ENCODE results near the gene GFOD1. TPM values are rescaled to one million over a fixed set of nuclear protein-coding genes. Genes with fewer than 3 reads are reported as not detected.
A peak's percentile ranks its signal among the peaks of the same experiment; 100 is the strongest.

The GFOD1 gene
- total and polyA plus RNA-seq, 2 of the 4 experiments (the other 2 are of a cell fraction), result 1.8 to 3.4 TPM

DNA sequence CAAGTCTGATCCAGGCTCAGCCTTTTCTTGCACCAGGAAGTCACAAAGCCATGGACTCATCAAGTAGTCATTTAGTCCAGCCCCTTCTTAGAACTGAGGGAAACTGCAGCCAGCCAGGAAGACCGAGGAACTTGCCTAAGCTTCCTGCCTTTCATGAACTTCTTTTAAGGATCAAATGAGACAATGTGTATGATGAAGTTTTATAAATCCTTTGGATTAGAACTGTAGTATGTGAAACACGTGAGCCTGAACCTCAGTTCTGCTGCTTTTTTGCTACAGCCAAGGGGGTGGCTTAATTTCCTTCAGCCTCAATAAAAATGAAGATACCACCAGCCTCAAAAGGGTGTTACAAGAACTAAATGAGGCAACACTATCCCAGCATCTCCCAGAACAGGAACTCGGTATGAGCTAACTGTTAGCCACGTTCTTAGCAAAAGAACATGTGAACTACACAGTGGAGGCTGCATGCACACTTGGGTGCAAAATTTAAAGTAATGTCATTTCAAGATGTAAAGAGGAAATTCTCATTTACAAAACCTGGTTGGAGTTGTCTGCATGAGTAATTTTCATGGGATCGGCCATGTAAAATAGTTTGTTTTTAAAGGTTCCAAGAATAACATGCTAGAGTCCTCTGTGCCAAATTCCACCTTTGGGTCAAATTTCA, 83.0 kb downstream of the GFOD1 start:
- no peak overlapping the region for H3K56ac ChIP-seq (ENCODE audit: extremely low read depth, insufficient read depth, low read length)
- CTCF ChIA-PET, result interaction anchor here (0.5 kb wide), 1 partner anchor 257 kb away, joined by 3 read pairs; no protein-coding TSS in a partner anchor
- peaks cover 12% of the 10 kb centered on the region for H3K4me1 ChIP-seq (ENCODE audit: control insufficient read depth, insufficient read depth, low read length)
- H2AK9ac ChIP-seq (replicated peaks; ENCODE audit: low read depth, low read length, poor library complexity), result no peak overlapping the region
- no peaks in the 10 kb centered on the region for H3K27me3 ChIP-seq (ENCODE audit: control insufficient read depth, insufficient read depth, low read length)
- POLR2A ChIA-PET (ENCODE audit: unreplicated experiment), result no interaction called here
- peak overlapping the region; percentile 21; the same call in 1 of the 3 replicates for H2BK15ac ChIP-seq (ENCODE audit: low read depth, low read length)
- dilution Hi-C loops (cut with HindIII; ENCODE audit: low sequenced_read_pairs, unreplicated experiment) (no loop called here), in situ Hi-C loops (cut with MboI; ENCODE audit: low sequenced_read_pairs) (no loop called here), intact Hi-C loops (cut with micrococcal nuclease) (no loop called here)
- no TSS peak for BruUV-seq (replicated peaks)
- H2AK5ac ChIP-seq (ENCODE audit: low read depth, low read length), result peak overlapping the region; percentile 74; the same call in 1 of the 2 replicates
- no peak overlapping the region; the same call in 1 of the 2 replicates for H3K27ac ChIP-seq (ENCODE audit: insufficient read depth, low read length)
- H3K4me2 ChIP-seq (ENCODE audit: low read depth, low read length), result peak overlapping the region; percentile 60; the same call in 1 of the 2 replicates
- TF ChIP-seq FOS (IDR thresholded peaks at IDR 0.05; ENCODE audit: low read depth, low read length), result no peak
- TF ChIP-seq RCOR1 (IDR thresholded peaks at IDR 0.05; ENCODE audit: insufficient replicate concordance, low read length), result no peak
- TF ChIP-seq CEBPB (IDR thresholded peaks at IDR 0.05; ENCODE audit: low read depth, low read length), result no peak
- no peak for TF ChIP-seq MAZ (IDR thresholded peaks at IDR 0.05; ENCODE audit: borderline replicate concordance, low read depth, low read length)
- TF ChIP-seq, protein P1, sequence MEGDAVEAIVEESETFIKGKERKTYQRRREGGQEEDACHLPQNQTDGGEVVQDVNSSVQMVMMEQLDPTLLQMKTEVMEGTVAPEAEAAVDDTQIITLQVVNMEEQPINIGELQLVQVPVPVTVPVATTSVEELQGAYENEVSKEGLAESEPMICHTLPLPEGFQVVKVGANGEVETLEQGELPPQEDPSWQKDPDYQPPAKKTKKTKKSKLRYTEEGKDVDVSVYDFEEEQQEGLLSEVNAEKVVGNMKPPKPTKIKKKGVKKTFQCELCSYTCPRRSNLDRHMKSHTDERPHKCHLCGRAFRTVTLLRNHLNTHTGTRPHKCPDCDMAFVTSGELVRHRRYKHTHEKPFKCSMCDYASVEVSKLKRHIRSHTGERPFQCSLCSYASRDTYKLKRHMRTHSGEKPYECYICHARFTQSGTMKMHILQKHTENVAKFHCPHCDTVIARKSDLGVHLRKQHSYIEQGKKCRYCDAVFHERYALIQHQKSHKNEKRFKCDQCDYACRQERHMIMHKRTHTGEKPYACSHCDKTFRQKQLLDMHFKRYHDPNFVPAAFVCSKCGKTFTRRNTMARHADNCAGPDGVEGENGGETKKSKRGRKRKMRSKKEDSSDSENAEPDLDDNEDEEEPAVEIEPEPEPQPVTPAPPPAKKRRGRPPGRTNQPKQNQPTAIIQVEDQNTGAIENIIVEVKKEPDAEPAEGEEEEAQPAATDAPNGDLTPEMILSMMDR (conservative IDR thresholded peaks at IDR 0.05; ENCODE audit: low read depth, low read length), result no peak
- no peak for TF ChIP-seq BHLHE40 (IDR thresholded peaks at IDR 0.05; ENCODE audit: low read depth, low read length)
- TF ChIP-seq NFE2L2 (IDR thresholded peaks at IDR 0.05; ENCODE audit: low read depth, low read length), result no peak
- TF ChIP-seq RFX5 (IDR thresholded peaks at IDR 0.05; ENCODE audit: low read depth, low read length), result no peak
- no peak for TF ChIP-seq POLR2A (IDR thresholded peaks at IDR 0.05; ENCODE audit: low read depth, low read length)
- no peak for TF ChIP-seq USF2 (IDR thresholded peaks at IDR 0.05; ENCODE audit: low read depth, low read length)
- no peak for TF ChIP-seq MAFK (IDR thresholded peaks at IDR 0.05; ENCODE audit: low read depth, low read length)
- no peak for TF ChIP-seq RAD21 (IDR thresholded peaks at IDR 0.05; ENCODE audit: low read length)
- no peak for TF ChIP-seq SMC3 (IDR thresholded peaks at IDR 0.05; ENCODE audit: low read depth, low read length)
- peaks cover 0 to 12% of the 10 kb centered on the region in 2 experiments; a peak in 2 of 4 replicates for H3K79me1 ChIP-seq (ENCODE audit: low read depth in 1 of 2, low read length in 2 of 2)
- no peaks in the 10 kb centered on the region for H3K9me3 ChIP-seq (ENCODE audit: control insufficient read depth, insufficient read depth, low read length)
- H3K18ac ChIP-seq (ENCODE audit: low read depth, low read length), result peak overlapping the region; percentile 89; the same call in 1 of the 2 replicates
- H3K23ac ChIP-seq (ENCODE audit: low read depth, low read length), result peak overlapping the region; percentile 81; the same call in 1 of the 2 replicates
- peak overlapping the region; percentile 69 for H2BK120ac ChIP-seq (ENCODE audit: low read depth, low read length)
- H4K91ac ChIP-seq (ENCODE audit: insufficient read depth, low read depth, low read length), result peak overlapping the region; percentile 49
- ATAC-seq (ENCODE audit: low read depth), result peak; percentile 70
- no peak overlapping the region for H3K4me3 ChIP-seq (ENCODE audit: insufficient read depth, low read depth, low read length)
- no peaks in the 10 kb centered on the region for H4K20me1 ChIP-seq (ENCODE audit: insufficient read depth, low read length)
- peak overlapping the region; percentile 82 for H3K14ac ChIP-seq (replicated peaks; ENCODE audit: low read depth, low read length)
- peaks cover 10% of the 10 kb centered on the region for H3K9me1 ChIP-seq (ENCODE audit: insufficient read depth, low read length)
- DNase-seq, result peak; percentile 64
- H2AFZ ChIP-seq (replicated peaks; ENCODE audit: low read length, poor library complexity), result peak overlapping the region; percentile 15
- WGBS, 2 experiments (ENCODE audit: extremely low coverage in 2 of 2, insufficient read length in 1 of 2), result no CpG with 5 or more reads among the region's 5 CpGs
- peak overlapping the region in 1 of 2 experiments; percentile 82; a peak in 3 of 4 replicates for H4K8ac ChIP-seq (ENCODE audit: low read depth in 2 of 2, low read length in 2 of 2)
- no peaks in the 10 kb centered on the region for H3K36me3 ChIP-seq (ENCODE audit: control insufficient read depth, insufficient read depth, low read length)
- H2BK5ac ChIP-seq (ENCODE audit: low read depth, low read length, poor library complexity, severe bottlenecking), result peak overlapping the region; percentile 82
- peak overlapping the region; percentile 57; the same call in 1 of the 2 replicates for H3K4ac ChIP-seq (ENCODE audit: low read depth, low read length)
- peak overlapping the region; percentile 43; the same call in 1 of the 2 replicates for H3K9ac ChIP-seq (ENCODE audit: low read depth, low read length)
- peak overlapping the region; percentile 77 for H2BK20ac ChIP-seq (ENCODE audit: low read depth, low read length)
- H4K5ac ChIP-seq (ENCODE audit: low read depth, low read length), result peak overlapping the region; percentile 84; the same call in 1 of the 2 replicates
